ENCODE results near the gene DHRSX. TPM values are rescaled to one million over a fixed set of nuclear protein-coding genes. Genes with fewer than 3 reads are reported as not detected.

DHRSX gene
- total RNA-seq, 1 donor from 2014 or later: 25.1 TPM

DNA sequence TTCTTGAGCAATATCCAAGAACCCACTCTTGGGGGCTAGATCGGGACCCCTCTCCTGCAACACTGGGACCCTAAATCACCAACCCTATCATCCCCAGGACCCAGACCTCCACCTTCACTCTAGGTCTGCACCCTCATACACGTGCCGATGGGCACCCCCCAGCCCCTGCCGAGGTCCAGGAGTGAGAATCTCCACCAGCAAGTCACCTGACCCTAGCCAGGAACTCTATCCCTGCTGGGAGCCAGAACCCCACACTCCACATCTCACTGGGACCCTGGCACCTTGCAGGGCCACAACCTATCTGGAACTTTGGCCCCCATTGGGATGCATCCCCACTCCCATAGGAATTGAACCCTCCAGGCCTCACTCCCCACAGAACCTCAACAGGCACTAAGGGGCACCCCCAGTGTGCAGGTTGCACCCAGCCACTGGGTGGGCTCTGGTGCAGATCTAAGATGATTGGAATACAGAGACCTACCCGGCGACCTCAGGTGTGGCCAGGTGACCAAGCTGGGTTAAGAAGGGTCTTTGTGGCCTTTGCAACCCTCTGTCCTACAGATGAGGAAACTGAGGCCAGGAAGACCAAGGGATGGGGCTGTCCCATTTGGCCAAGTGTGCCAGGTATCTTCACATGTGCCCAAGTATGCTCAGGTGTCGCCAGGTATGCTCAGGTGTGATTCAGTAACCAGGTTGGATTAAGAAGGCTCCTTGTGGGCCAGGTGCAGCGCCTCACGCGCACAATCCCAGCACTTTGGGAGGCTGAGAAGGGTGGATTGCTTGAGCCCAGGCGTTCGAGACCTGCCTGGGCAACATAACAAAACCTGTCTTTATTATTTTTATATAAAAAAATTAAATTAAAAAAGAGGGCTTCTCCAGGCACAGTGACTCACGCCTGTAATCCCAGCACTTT, 3.1 kb upstream of the DHRSX start:
- no peaks in the 10 kb centered on the region for H3K36me3 Mint-ChIP-seq (ENCODE audit: low read depth)
- peak overlapping the region; percentile 80 for H3K4me3 Mint-ChIP-seq
- H3K4me1 Mint-ChIP-seq: peaks cover 18% of the 10 kb centered on the region

DNA sequence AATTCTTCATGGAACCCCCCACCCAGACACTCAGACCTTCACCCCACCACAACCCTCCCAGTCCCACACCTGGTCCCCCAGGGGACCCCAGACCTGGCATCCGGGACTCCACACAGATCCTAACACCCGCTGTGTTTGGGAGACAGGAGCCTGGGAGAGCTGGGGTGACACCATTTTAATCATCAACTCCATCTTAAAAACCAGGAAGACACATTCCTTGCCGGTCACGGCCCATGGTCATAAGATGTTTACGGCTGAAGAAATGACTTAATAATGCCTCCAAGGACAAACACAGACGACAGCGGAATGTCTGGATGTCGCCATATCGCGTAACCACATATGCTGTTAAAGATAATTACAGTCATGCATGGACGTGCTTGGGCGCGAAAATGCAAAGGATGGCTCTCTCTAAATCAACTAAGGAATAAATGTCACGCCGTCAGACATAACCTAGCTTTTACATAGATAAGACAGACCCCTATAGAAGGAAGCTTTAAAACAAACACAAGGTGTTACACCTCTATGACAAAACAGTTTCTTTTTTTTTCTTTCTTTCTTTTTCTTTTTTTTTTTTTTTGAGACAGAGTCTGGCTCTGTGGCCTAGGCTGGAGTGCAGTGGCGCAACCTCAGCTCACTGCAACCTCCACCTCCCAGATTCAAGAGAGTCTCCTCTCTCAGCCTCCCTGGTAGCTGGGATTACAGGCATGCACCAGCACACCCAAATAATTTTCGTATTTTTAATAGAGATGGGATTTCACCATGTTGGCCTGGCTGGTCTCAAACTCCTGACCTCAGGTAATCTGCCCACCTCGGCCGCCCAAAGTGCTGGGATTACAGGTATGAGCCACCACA, 2.1 kb upstream of the DHRSX start:
- TF ChIP-seq, protein P1, sequence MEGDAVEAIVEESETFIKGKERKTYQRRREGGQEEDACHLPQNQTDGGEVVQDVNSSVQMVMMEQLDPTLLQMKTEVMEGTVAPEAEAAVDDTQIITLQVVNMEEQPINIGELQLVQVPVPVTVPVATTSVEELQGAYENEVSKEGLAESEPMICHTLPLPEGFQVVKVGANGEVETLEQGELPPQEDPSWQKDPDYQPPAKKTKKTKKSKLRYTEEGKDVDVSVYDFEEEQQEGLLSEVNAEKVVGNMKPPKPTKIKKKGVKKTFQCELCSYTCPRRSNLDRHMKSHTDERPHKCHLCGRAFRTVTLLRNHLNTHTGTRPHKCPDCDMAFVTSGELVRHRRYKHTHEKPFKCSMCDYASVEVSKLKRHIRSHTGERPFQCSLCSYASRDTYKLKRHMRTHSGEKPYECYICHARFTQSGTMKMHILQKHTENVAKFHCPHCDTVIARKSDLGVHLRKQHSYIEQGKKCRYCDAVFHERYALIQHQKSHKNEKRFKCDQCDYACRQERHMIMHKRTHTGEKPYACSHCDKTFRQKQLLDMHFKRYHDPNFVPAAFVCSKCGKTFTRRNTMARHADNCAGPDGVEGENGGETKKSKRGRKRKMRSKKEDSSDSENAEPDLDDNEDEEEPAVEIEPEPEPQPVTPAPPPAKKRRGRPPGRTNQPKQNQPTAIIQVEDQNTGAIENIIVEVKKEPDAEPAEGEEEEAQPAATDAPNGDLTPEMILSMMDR (conservative IDR thresholded peaks at IDR 0.05): no peak
- no peak overlapping the region for H3K27ac Mint-ChIP-seq (ENCODE audit: unreplicated experiment)
- peaks cover 21% of the 10 kb centered on the region for H3K4me1 Mint-ChIP-seq
- peak overlapping the region; percentile 80 for H3K4me3 Mint-ChIP-seq
- DNase-seq (ENCODE audit: low read depth, low spot score): no peak
- no peaks in the 10 kb centered on the region for H3K27me3 Mint-ChIP-seq (ENCODE audit: low read depth)
- no peaks in the 10 kb centered on the region for H3K36me3 Mint-ChIP-seq (ENCODE audit: low read depth)
- no peaks in the 10 kb centered on the region for H3K9me3 Mint-ChIP-seq

More for the DNA sequence above, 3.1 kb upstream of the DHRSX start:
- H3K27me3 Mint-ChIP-seq (ENCODE audit: low read depth): no peaks in the 10 kb centered on the region
- TF ChIP-seq, protein P1 (conservative IDR thresholded peaks at IDR 0.05): no peak
- H3K9me3 Mint-ChIP-seq: no peaks in the 10 kb centered on the region
- no peak for DNase-seq (ENCODE audit: low read depth, low spot score)
- H3K27ac Mint-ChIP-seq (ENCODE audit: unreplicated experiment): no peak overlapping the region

DNA sequence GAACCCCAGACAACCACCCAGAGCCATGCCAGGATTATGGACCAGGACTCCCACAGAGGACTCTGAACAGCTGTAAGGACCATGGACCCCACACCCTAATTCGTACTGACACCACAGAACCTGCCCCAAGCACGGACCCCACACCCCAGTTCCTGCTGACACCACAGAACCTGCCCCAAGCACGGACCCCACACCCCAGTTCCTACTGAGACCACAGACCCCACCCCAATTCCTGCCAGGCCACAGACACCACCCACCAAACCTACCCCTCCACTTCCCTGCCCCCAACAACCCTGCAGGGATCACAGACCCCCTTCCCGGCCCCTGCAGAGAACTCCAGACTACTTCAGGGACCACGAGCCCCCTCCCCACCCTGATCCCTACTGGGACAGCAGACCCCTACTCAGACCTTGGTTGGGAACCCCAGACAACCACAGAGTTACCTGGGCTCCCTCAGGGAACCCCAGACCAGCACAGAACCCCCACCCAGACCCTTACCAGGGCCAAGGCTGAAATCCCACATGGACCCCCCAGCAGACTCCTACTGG, 1.4 kb upstream of the DHRSX start:
- no peaks in the 10 kb centered on the region for H3K36me3 Mint-ChIP-seq (ENCODE audit: low read depth)
- no peak overlapping the region for H3K27ac Mint-ChIP-seq (ENCODE audit: unreplicated experiment)
- TF ChIP-seq, protein P1 (conservative IDR thresholded peaks at IDR 0.05): no peak
- H3K9me3 Mint-ChIP-seq: no peaks in the 10 kb centered on the region
- DNase-seq (ENCODE audit: low read depth, low spot score): no peak
- H3K4me1 Mint-ChIP-seq: peaks cover 27% of the 10 kb centered on the region
- no peaks in the 10 kb centered on the region for H3K27me3 Mint-ChIP-seq (ENCODE audit: low read depth)
- peak overlapping the region; percentile 83 for H3K4me3 Mint-ChIP-seq

DNA sequence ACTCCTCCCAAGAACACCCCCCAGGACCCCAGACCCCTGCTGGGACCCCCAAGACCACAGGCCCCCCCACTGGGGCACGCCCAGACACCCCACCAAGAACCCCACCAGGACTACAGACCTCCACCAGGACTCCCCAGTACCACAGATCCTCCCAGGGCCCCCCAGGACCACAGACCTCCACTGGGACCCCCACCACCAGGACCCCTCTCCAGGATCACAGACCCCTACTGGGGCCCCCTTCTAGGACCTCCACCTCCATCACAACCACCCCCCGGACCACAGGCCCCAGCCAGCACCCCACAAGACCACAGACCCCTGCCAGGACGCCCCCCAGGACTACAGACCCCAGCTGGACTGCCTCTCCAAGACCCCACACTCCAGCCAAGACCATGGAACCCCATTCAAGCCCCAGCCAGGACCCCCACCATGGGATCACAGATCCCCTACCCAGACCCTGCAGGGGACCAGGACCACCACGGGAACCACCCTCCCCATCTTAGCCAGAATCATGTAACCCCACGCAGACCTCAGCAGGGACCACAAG, 855 bp upstream of the DHRSX start:
- TF ChIP-seq, protein P1 (conservative IDR thresholded peaks at IDR 0.05): no peak
- Mint-ChIP-seq H3K27me3 (ENCODE audit: low read depth) (no peaks in the 10 kb centered on the region), H3K9me3 (no peaks in the 10 kb centered on the region), H3K4me1 (peaks cover 27% of the 10 kb centered on the region), H3K27ac (ENCODE audit: unreplicated experiment) (peak overlapping the region; percentile 43), H3K4me3 (peak overlapping the region; percentile 83), H3K36me3 (ENCODE audit: low read depth) (no peaks in the 10 kb centered on the region)
- DNase-seq (ENCODE audit: low read depth, low spot score): no peak

Data from neural crest cell (in vitro differentiated cells).